H1 (cell line): ENCODE results near the gene POLR2F. TPM values are rescaled to one million over a fixed set of nuclear protein-coding genes. Genes with fewer than 3 reads are reported as not detected.

ENCODE experiments used
- CTCF ChIA-PET: fragments of 300-600 bp; sonication (Branson Sonifier 250); formaldehyde crosslinking; loops from one replicate; lab custom pipeline; 2021; ENCODE audit not compliant: partially characterized antibody; lab: Charles Lee
- POLR2A ChIA-PET: fragments of 300-600 bp; sonication (Branson Sonifier 250); formaldehyde crosslinking; loops from one replicate; lab custom pipeline; 2021; ENCODE audit warnings: inconsistent platforms; ENCODE audit not compliant: partially characterized antibody; lab: Charles Lee
- DNase-seq, 2 experiments: peaks; one replicate each; pipeline versions ENCODE4 v3.0.0 to v3.0.0-alpha.2; 2010 to 2022; ENCODE audit warnings: low spot score in 2 of 2, low read depth in 1 of 2, mixed read lengths in 1 of 2
- FAIRE-seq: peaks from 2 replicates; lab custom pipeline; 2011; peaks lifted over from hg19 to GRCh38; lab: Jason Lieb, UNC
- H2AFZ ChIP-seq: 2 replicates; pipeline ENCODE4 v1.8.1; 2012; ENCODE audit warnings: low read length, inconsistent platforms
- H2AK5ac ChIP-seq: 2 replicates; pipeline ENCODE4 v1.6.1; 2013; ENCODE audit warnings: low read depth, low read length
- H2BK120ac ChIP-seq: replicated peaks from 2 replicates; pipeline ENCODE3; 2013; ENCODE audit warnings: low read depth, low read length, inconsistent platforms
- H2BK12ac ChIP-seq: 2 replicates; pipeline ENCODE4 v1.6.1; 2013; ENCODE audit warnings: low read depth, low read length
- H2BK15ac ChIP-seq: 2 replicates; pipeline ENCODE4 v1.6.1; 2013; ENCODE audit warnings: low read length
- H2BK20ac ChIP-seq: 2 replicates; pipeline ENCODE4 v1.6.1; 2013; ENCODE audit warnings: low read length
- H2BK5ac ChIP-seq: 2 replicates; pipeline ENCODE4 v1.6.1; 2013; ENCODE audit warnings: low read depth, low read length
- H3K14ac ChIP-seq: 2 replicates; pipeline ENCODE4 v1.6.1; 2013; ENCODE audit warnings: inconsistent platforms; ENCODE audit not compliant: insufficient read length
- H3K18ac ChIP-seq: 2 replicates; pipeline ENCODE4 v1.6.1; 2013; ENCODE audit warnings: low read length; ENCODE audit errors: extremely low read depth
- H3K23ac ChIP-seq: 2 replicates; pipeline ENCODE4 v1.6.1; 2013; ENCODE audit warnings: inconsistent platforms; ENCODE audit not compliant: insufficient read length
- H3K23me2 ChIP-seq: 2 replicates; pipeline ENCODE4 v1.6.1; 2013; ENCODE audit warnings: low read depth, low read length
- H3K27ac ChIP-seq: 2 replicates; pipeline ENCODE4 v1.6.1; 2011; ENCODE audit warnings: low read depth, low read length, inconsistent platforms
- H3K27me3 ChIP-seq, 4 experiments: replicated peaks in 1 of 4; 1 replicate in 1 of 4; 2 replicates in 3 of 4; pipeline versions ENCODE4 v1.6.1 to v1.8.1; 2011 to 2013; ENCODE audit warnings: low read length in 3 of 4, mild to moderate bottlenecking in 3 of 4, inconsistent platforms in 2 of 4, mixed read lengths in 2 of 4, moderate library complexity in 1 of 4; ENCODE audit not compliant: control insufficient read depth in 3 of 4, insufficient read depth in 3 of 4; ENCODE audit errors: extremely low read depth in 1 of 4
- H3K36me3 ChIP-seq, 4 experiments: 2 replicates each; pipeline versions ENCODE4 v1.6.1 to v1.8.1; 2011 to 2013; ENCODE audit warnings: mild to moderate bottlenecking in 4 of 4, low read length in 3 of 4, moderate library complexity in 2 of 4, control low read depth in 1 of 4, inconsistent platforms in 1 of 4; ENCODE audit not compliant: insufficient read depth in 4 of 4, control insufficient read depth in 2 of 4
- H3K4ac ChIP-seq: replicated peaks from 2 replicates; pipeline ENCODE3; 2013; ENCODE audit warnings: low read length, low read depth, mixed read lengths, inconsistent platforms; ENCODE audit not compliant: insufficient read length
- H3K4me1 ChIP-seq, 4 experiments: replicated peaks in 1 of 4; 1 replicate in 1 of 4; 2 replicates in 3 of 4; pipeline versions ENCODE4 v1.6.1 to v1.8.1; 2011 to 2013; ENCODE audit warnings: low read length in 3 of 4, inconsistent platforms in 2 of 4, mixed read lengths in 1 of 4; ENCODE audit not compliant: insufficient read depth in 4 of 4, control insufficient read depth in 3 of 4
- H3K4me2 ChIP-seq, 2 experiments: 2 replicates each; pipeline versions ENCODE4 v1.6.1 to v1.8.1; 2011 to 2013; ENCODE audit warnings: low read depth in 2 of 2, low read length in 2 of 2, control low read depth in 1 of 2, inconsistent platforms in 1 of 2, mild to moderate bottlenecking in 1 of 2; ENCODE audit not compliant: insufficient read depth in 1 of 2
- H3K4me3 ChIP-seq, 4 experiments: fragments of 200-600, 300-600 bp in 1 of 4; sonication (generic), shearing (Covaris generic), sonication (Bioruptor Twin) in 1 of 4; 2 replicates each; pipeline versions ENCODE4 v1.5.1 to v1.8.1; 2011 to 2016; ENCODE audit warnings: low read length in 4 of 4, low read depth in 3 of 4, control low read depth in 2 of 4, inconsistent platforms in 2 of 4, mild to moderate bottlenecking in 2 of 4, mixed read lengths in 1 of 4, moderate library complexity in 1 of 4; ENCODE audit not compliant: insufficient read depth in 2 of 4; ENCODE audit errors: extremely low read depth in 1 of 4
- H3K56ac ChIP-seq: replicated peaks from 2 replicates; pipeline ENCODE3; 2013; ENCODE audit warnings: low read depth, mild to moderate bottlenecking, mixed read lengths, low read length, inconsistent platforms; ENCODE audit not compliant: insufficient read length
- H3K79me1 ChIP-seq: 2 replicates; pipeline ENCODE4 v1.6.1; 2013; ENCODE audit warnings: low read depth, low read length, control low read depth
- H3K79me2 ChIP-seq, 2 experiments: 2 replicates each; pipeline versions ENCODE4 v1.6.1 to v1.8.1; 2012 to 2013; ENCODE audit warnings: low read length in 2 of 2, mild to moderate bottlenecking in 2 of 2, inconsistent platforms in 1 of 2; ENCODE audit not compliant: insufficient read depth in 2 of 2, control insufficient read depth in 1 of 2
- H3K9ac ChIP-seq, 4 experiments: replicated peaks in 1 of 4; 1 replicate in 1 of 4; 2 replicates in 3 of 4; pipeline versions ENCODE4 v1.6.1 to v1.8.1; 2011 to 2013; ENCODE audit warnings: low read depth in 3 of 4, low read length in 3 of 4, control low read depth in 2 of 4, mild to moderate bottlenecking in 2 of 4, moderate library complexity in 2 of 4, inconsistent platforms in 1 of 4; ENCODE audit errors: extremely low read depth in 1 of 4
- H3K9me3 ChIP-seq, 2 experiments: 2 replicates each; pipeline versions ENCODE4 v1.6.1 to v1.8.1; 2012 to 2013; ENCODE audit warnings: mild to moderate bottlenecking in 2 of 2, moderate library complexity in 2 of 2, control low read depth in 1 of 2, inconsistent platforms in 1 of 2, low read depth in 1 of 2, low read length in 1 of 2, mixed read lengths in 1 of 2; ENCODE audit not compliant: insufficient read depth in 2 of 2
- H4K20me1 ChIP-seq, 2 experiments: replicated peaks in 1 of 2; 2 replicates each; pipeline versions ENCODE3 to v1.8.1; 2011 to 2013; ENCODE audit warnings: inconsistent platforms in 2 of 2, low read length in 2 of 2, mild to moderate bottlenecking in 1 of 2; ENCODE audit not compliant: insufficient read depth in 2 of 2, control insufficient read depth in 1 of 2
- H4K5ac ChIP-seq: 2 replicates; pipeline ENCODE4 v1.6.1; 2013; ENCODE audit warnings: low read length, low read depth, mixed read lengths, inconsistent platforms; ENCODE audit not compliant: insufficient read length
- H4K8ac ChIP-seq: 2 replicates; pipeline ENCODE4 v1.8.0; 2013; ENCODE audit warnings: mild to moderate bottlenecking, moderate library complexity, low read length, inconsistent platforms; ENCODE audit not compliant: insufficient read depth; ENCODE audit errors: extremely low read depth
- H4K91ac ChIP-seq: replicated peaks from 2 replicates; pipeline ENCODE3; 2013; ENCODE audit warnings: low read length, mixed read lengths, inconsistent platforms; ENCODE audit not compliant: insufficient read length
- RFX5 ChIP-seq: IDR thresholded peaks from 2 replicates; pipeline ENCODE4 v1.6.1; 2011; ENCODE audit warnings: low read depth, low read length, improper control_type of control experiment, borderline replicate concordance
- RNF2 ChIP-seq: fragments of 200-900, 300-1000 bp; sonication (generic); IDR thresholded peaks from 2 replicates; pipeline ENCODE4 v1.7.1; 2016; ENCODE audit warnings: borderline replicate concordance, low read depth, mild to moderate bottlenecking, antibody characterized with exemption, low read length; ENCODE audit not compliant: poor library complexity, severe bottlenecking; ENCODE audit errors: missing control alignments
- WGBS, 2 experiments: shearing (Covaris generic) in 1 of 2; methylation state at CpG; one replicate each; pipeline versions ENCODE4 v1.1.6 to v1.1.7; 2013 to 2015; ENCODE audit warnings: low lambda C conversion rate in 2 of 2, mixed read lengths in 2 of 2, inconsistent platforms in 1 of 2, low coverage in 1 of 2, missing lambda C conversion rate in 1 of 2; ENCODE audit not compliant: insufficient replicate concordance in 2 of 2, insufficient coverage in 1 of 2, insufficient read length in 1 of 2; ENCODE audit errors: extremely low coverage in 1 of 2, missing lambda C conversion rate in 1 of 2; 5-methylcytosine and 5-hydroxymethylcytosine counted together
- polyA plus RNA-seq, 7 experiments: library from polyadenylated mRNA; depleted of rRNA in 3 of 7; stranded (reverse) in 5 of 7; unstranded in 2 of 7; fragments of >200 nt in 5 of 7; fragments of 200-250 nt in 2 of 7; gene quantifications; 1 replicate in 5 of 7; 2 replicates in 1 of 7; 4 replicates in 1 of 7; pipeline versions ENCODE4 v1.2.1 to v1.2.3, GENCODE V29; 2011 to 2013; ENCODE audit warnings: missing spikeins in 2 of 7, mixed read lengths in 2 of 7
- total RNA-seq: library from RNA; stranded (reverse); fragmentation: NEBNext Ultra II Directional; extraction: Animal tissue kit (Norgen Biotek cat#: 25700); gene quantifications from 2 replicates; pipeline ENCODE4 v1.2.1, GENCODE V29; 2021

POLR2F gene
- total and polyA plus RNA-seq, 2 of the 8 experiments (the other 6 are each of a cell fraction or from before 2014, with no cell fraction given), result 150 to 176 TPM

DNA sequence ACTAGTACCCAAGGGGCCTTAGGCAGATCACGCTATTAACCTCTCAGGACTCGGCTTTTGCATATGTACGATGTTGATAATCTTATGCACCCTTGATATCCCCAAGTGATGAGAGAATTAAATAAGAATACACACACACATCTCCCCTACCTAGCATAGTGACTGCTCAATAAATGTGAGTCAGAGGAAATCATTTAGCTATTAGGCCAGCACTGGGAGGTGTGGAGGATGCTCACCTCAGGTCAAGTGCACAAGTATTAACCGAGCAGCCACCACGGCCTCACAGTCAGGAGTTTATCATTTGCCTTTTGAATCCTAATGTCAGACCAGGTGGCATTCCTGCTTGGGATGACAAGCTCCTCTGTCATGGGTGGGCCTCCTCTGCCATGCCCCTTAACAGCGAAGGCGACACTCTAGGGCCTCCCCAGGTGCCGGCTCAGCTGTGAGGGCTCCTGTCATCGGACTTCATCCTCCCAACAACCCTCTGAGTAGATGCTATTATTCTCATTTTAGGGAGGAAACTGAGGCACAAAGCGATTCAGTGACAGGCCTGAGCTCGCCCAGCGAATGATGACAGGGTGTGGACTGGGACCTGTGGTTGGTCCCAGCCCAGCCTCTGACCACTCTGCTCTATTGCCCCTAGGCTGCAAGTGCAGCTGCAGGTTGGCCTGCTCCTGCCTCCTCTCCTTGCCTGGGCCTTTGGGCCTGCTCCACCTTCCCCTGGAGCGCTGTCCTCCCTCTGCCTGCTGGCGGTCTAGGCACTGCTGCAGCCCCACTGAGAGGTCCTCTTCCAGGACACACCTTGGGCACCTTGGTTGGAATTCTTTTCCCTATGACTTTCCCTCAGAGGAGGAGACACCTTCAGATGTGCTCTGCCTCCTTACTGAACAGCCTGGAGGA is 35.9 kb downstream of the POLR2F start:
- Histone ChIP-seq H4K20me1 (no peaks in the 10 kb centered on the region), H2BK15ac (no peak overlapping the region), H3K4me2 (no peak overlapping the region), H3K18ac (no peak overlapping the region), H4K8ac (peak overlapping the region; percentile 38; the same call in 1 of the 2 replicates), H3K27me3 (peaks cover 0 to 3% (median 0%) of the 10 kb centered on the region in 4 experiments; a peak in 3 of 7 replicates), H3K36me3 (no peaks in the 10 kb centered on the region; a peak in 1 of 8 replicates), H2BK12ac (no peak overlapping the region), H3K79me2 (no peaks in the 10 kb centered on the region), H4K91ac (no peak overlapping the region), H3K79me1 (no peaks in the 10 kb centered on the region), H4K5ac (no peak overlapping the region), H2BK120ac (no peak overlapping the region), H3K56ac (no peak overlapping the region), H3K23ac (no peak overlapping the region), H2AK5ac (0 out of 2 replicates have a peak overlapping the region, but pooled peaks have one; percentile 24), H3K4ac (no peak overlapping the region), H2BK20ac (no peak overlapping the region), H3K9ac (no peak overlapping the region), H3K4me1 (peaks cover 0 to 14% (median 7%) of the 10 kb centered on the region in 4 experiments; a peak in 6 of 7 replicates), H2AFZ (no peak overlapping the region), H3K14ac (no peak overlapping the region), H3K9me3 (no peaks in the 10 kb centered on the region), H2BK5ac (no peak overlapping the region), H3K27ac (no peak overlapping the region), H3K23me2 (no peaks in the 10 kb centered on the region), H3K4me3 (no peak overlapping the region)
- DNase-seq (no peak), FAIRE-seq (no peak)
- WGBS, 2 experiments, result 86% methylated on average over 14 of the region's 14 CpGs; no CpG with 5 or more reads in 1 of the 2 experiments
- CTCF ChIA-PET, result interaction anchor here (0.6 to 3.5 kb wide), 8 partner anchors 8 to 144 kb away, joined by 3 to 17 read pairs (median 4); no protein-coding TSS in a partner anchor
- TF ChIP-seq RFX5 (peak; percentile 43; the same call in 1 of the 2 replicates), RNF2 (no peak)
- POLR2A ChIA-PET, result interaction anchor here (0.9 to 1.7 kb wide), 2 partner anchors 18 to 20 kb away, joined by 3 to 6 read pairs; no protein-coding TSS in a partner anchor
